Measurements from ENCODE around the gene PNPO.

- TF ChIP-seq CTCF (conservative IDR thresholded peaks at IDR 0.05; ENCODE audit: low read depth, low read length) (no peak), EZH2 (IDR thresholded peaks at IDR 0.05; ENCODE audit: borderline replicate concordance, low read depth, low read length, poor library complexity, severe bottlenecking) (no peak)
Observed at GRCh38 chr17:47924785-47925677, 16.3 kb upstream of the PNPO start.
